Ovary (tissue), 9 donors: ENCODE measurements around the gene CYS1. TPM values are rescaled to one million over a fixed set of nuclear protein-coding genes. Genes with fewer than 3 reads are reported as not detected.
A peak's percentile ranks its signal among the peaks of the same experiment; 100 is the strongest.

ENCODE experiments used
- DNase-seq, 5 donors: peaks; one replicate each; pipeline ENCODE4 v3.0.0-alpha.2; 2019 to 2020
- H3K27ac ChIP-seq, 2 donors: fragments of 200-600 bp; one replicate each; pipeline versions ENCODE4 v1.5.1 to v1.8.0; 2019 to 2022
- H3K27me3 ChIP-seq: fragments of 200-600 bp; one replicate; pipeline ENCODE4 v1.8.0; 2022
- H3K36me3 ChIP-seq: fragments of 200-600 bp; sonication (generic); one replicate; pipeline ENCODE4 v1.5.1; 2019
- H3K4me1 ChIP-seq: one replicate; pipeline ENCODE4 v1.8.1; 2013; ENCODE audit warnings: mild to moderate bottlenecking, moderate library complexity; ENCODE audit not compliant: insufficient read depth
- H3K4me3 ChIP-seq: fragments of 200-600 bp; sonication (generic); one replicate; pipeline ENCODE4 v1.5.1; 2017
- H3K9me3 ChIP-seq, 2 donors: fragments of 200-600 bp in 1 of 2; sonication (generic) in 1 of 2; one replicate each; pipeline versions ENCODE4 v1.5.1 to v1.8.1; 2013 to 2019; ENCODE audit warnings: mild to moderate bottlenecking in 1 of 2, moderate library complexity in 1 of 2
- CTCF ChIP-seq, 3 donors: fragments of 450-650 bp in 2 of 3; fragments of 200-600 bp in 1 of 3; IDR thresholded peaks; one replicate each; pipeline versions ENCODE4 v1.5.1 to v1.8.0; 2016 to 2022; ENCODE audit warnings: antibody characterized with exemption in 3 of 3, mild to moderate bottlenecking in 1 of 3
- EP300 ChIP-seq: sonication (generic); formaldehyde crosslinking; IDR thresholded peaks from one replicate; pipeline ENCODE4 v1.6.1; 2017; ENCODE audit warnings: antibody characterized with exemption
- POLR2A ChIP-seq: fragments of 450-650 bp; IDR thresholded peaks from one replicate; pipeline ENCODE4 v1.6.1; 2017; ENCODE audit warnings: antibody characterized with exemption, mild to moderate bottlenecking, moderate library complexity
- WGBS, 3 donors: extraction: QIAGEN DNeasy Blood & Tissue Kit in 1 of 3; methylation state at CpG; one replicate each; pipeline versions ENCODE4 v1.1.5 to v1.1.7; 2013 to 2017; 5-methylcytosine and 5-hydroxymethylcytosine counted together
- intact Hi-C, 4 donors: fragments of 100-400 bp; cut with DNase I; formaldehyde crosslinking; loops; one replicate each; pipeline versions ENCODE4 v1.11.0 to v1.15.1; 2022 to 2023
- polyA plus RNA-seq, 2 donors: library from polyadenylated mRNA; stranded (reverse); fragments of 200-250 nt in 1 of 2; fragments of 350-450 nt in 1 of 2; fragmentation: Illumina TruSeq in 1 of 2; extraction: RNeasy Lipid Tissue Mini Kit (QIAGEN cat#74804) in 1 of 2; gene quantifications; one replicate each; pipeline ENCODE4 v1.2.3, GENCODE V29; 2013 to 2014
- total RNA-seq, 7 donors: library from RNA; depleted of rRNA in 2 of 7; stranded (reverse); fragments of >200 nt in 2 of 7; fragmentation: NEBNext Ultra II Directional in 3 of 7; extraction: Animal tissue kit (Norgen Biotek cat#: 25700) in 3 of 7; gene quantifications; one replicate each; pipeline versions ENCODE4 v1.1.0 to v1.2.4, GENCODE V29; 2016 to 2023
- donor health status: DM: no; HTN: no; CAD: no; lungs with moderate emphysema.
- donor health status: DM: no; HTN: no; CAD: no.
- donor health status: Bipolar disorder and iron deficiency.
- donor health status: DM: yes; HTN: yes; CAD: no.
- donor health status: DM: no; HTN: no; CAD: no.
- donor health status: DM: yes; HTN: yes; CAD: no.

Gene CYS1
- total and polyA plus RNA-seq, 9 donors = 5.9 to 21.5 (median 12.0) TPM

DNA sequence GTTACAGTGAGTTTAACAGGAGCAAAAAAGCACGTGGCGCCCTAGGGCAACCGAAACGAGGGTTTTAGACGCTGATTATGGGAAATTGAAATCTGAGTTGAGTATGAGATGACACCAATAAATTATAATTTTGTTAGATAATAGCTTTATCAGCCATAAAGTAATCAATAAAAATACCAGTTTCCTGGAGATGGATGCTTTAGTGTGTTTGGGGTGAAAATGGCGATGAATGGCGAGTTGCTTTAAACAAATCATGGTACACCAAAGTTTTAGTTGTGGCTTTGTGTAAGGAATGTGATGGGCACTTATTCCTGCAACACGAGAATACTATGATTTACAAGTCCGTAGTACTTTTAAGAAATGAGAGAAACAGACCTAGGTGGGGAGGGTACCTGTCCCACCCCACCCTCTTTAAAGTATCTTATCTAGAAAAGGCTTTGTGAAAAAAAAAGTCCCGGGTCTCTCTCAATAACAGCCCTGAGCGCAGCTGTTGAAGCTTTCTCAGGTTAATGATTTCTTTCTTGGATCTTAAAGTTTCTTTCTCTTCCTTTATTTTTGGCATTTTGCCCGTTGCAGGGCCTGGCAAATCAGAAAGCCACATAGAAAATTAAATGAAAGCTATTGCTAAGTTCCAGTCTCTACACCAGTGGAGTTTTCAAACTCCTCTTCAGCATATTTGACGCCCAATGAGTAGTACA lies 40.8 kb upstream of the CYS1 start:
- no peak for DNase-seq
- H3K27ac ChIP-seq = no peak overlapping the region
- intact Hi-C loops = loop anchor here (5.0 to 10.0 kb wide), 6 partner anchors 181 to 316 kb away; partner anchors contain the start of gene HPCAL1 (in 3 of the 4)
- H3K4me3 ChIP-seq = peak overlapping the region; percentile 42
- WGBS, 3 donors = 27 to 33% (median 31%) methylated on average over 13 of the region's 13 CpGs
- H3K4me1 ChIP-seq = peaks cover 3% of the 10 kb centered on the region
- H3K36me3 ChIP-seq = no peaks in the 10 kb centered on the region
- no peaks in the 10 kb centered on the region for H3K27me3 ChIP-seq
- no peak for TF ChIP-seq CTCF (IDR thresholded peaks at IDR 0.05)
- no peak for TF ChIP-seq POLR2A
- TF ChIP-seq EP300 = no peak
- H3K9me3 ChIP-seq = no peaks in the 10 kb centered on the region

- intact Hi-C loops = loop anchor here (5.0 to 10.0 kb wide), 6 partner anchors 182 to 317 kb away; partner anchors contain the start of gene HPCAL1 (in 3 of the 4)
- Histone ChIP-seq H3K4me1 (peaks cover 3% of the 10 kb centered on the region), H3K27me3 (no peaks in the 10 kb centered on the region), H3K4me3 (peak overlapping the region; percentile 42), H3K36me3 (no peaks in the 10 kb centered on the region), H3K27ac (no peak overlapping the region), H3K9me3 (no peaks in the 10 kb centered on the region)
- peak; percentile 85 to 92 (median 86) for DNase-seq
- TF ChIP-seq EP300 (no peak), POLR2A (no peak), CTCF (IDR thresholded peaks at IDR 0.05) (no peak)
- WGBS, 3 donors = 0 to 1% (median 0%) methylated on average over 59 to 60 of the region's 60 CpGs
Measured at GRCh38 chr2:10120158-10120876, 40.1 kb upstream of the CYS1 start.

GRCh38 chr2:10119601-10120157 lies 39.5 kb upstream of the CYS1 start:
- intact Hi-C loops = loop anchor here (5.0 to 10.0 kb wide), 6 partner anchors 183 to 318 kb away; partner anchors contain the start of gene HPCAL1 (in 3 of the 4)
- 54 to 66% (median 62%) methylated on average over 14 of the region's 14 CpGs for WGBS, 3 donors
- no peaks in the 10 kb centered on the region for H3K27me3 ChIP-seq
- peaks cover 3% of the 10 kb centered on the region for H3K4me1 ChIP-seq
- no peak for TF ChIP-seq CTCF (IDR thresholded peaks at IDR 0.05)
- TF ChIP-seq POLR2A = no peak
- no peaks in the 10 kb centered on the region for H3K9me3 ChIP-seq
- no peak for DNase-seq
- no peaks in the 10 kb centered on the region for H3K36me3 ChIP-seq
- peak overlapping the region; percentile 42 for H3K4me3 ChIP-seq
- H3K27ac ChIP-seq = no peak overlapping the region

GRCh38 chr2:10119027-10119325 lies 38.8 kb upstream of the CYS1 start:
- H3K27me3 ChIP-seq = no peaks in the 10 kb centered on the region
- H3K4me3 ChIP-seq = no peak overlapping the region
- DNase-seq = no peak
- H3K36me3 ChIP-seq = no peaks in the 10 kb centered on the region
- intact Hi-C loops = no loop called here
- TF ChIP-seq CTCF (IDR thresholded peaks at IDR 0.05) (no peak), POLR2A (no peak), EP300 (no peak)
- H3K27ac ChIP-seq = no peak overlapping the region
- H3K9me3 ChIP-seq = no peaks in the 10 kb centered on the region
- H3K4me1 ChIP-seq = peaks cover 3% of the 10 kb centered on the region
- WGBS, 3 donors = 87 to 90% (median 89%) methylated on average over 3 of the region's 3 CpGs
